Neuronal stem cell (in vitro differentiated cells): ENCODE data around the gene KIAA1671.
A peak's percentile ranks its signal among the peaks of the same experiment; 100 is the strongest.

ENCODE experiments used
- DNase-seq: peaks from one replicate; pipeline ENCODE4 v3.0.0-alpha.2; 2013; ENCODE audit warnings: low spot score
- H2AFZ ChIP-seq: one replicate; pipeline ENCODE4 v1.6.1; 2013; ENCODE audit warnings: mild to moderate bottlenecking, low read length, inconsistent platforms
- H2AK5ac ChIP-seq: 2 replicates; pipeline ENCODE4 v1.6.1; 2013; ENCODE audit warnings: low read depth, mild to moderate bottlenecking, inconsistent platforms, low read length, moderate library complexity, mixed read lengths
- H2BK120ac ChIP-seq: 2 replicates; pipeline ENCODE4 v1.6.1; 2013; ENCODE audit warnings: low read depth, mild to moderate bottlenecking, inconsistent platforms, low read length, moderate library complexity, mixed read lengths
- H2BK12ac ChIP-seq: one replicate; pipeline ENCODE4 v1.6.1; 2013; ENCODE audit warnings: low read length, inconsistent platforms
- H2BK15ac ChIP-seq: 2 replicates; pipeline ENCODE4 v1.6.1; 2013; ENCODE audit warnings: mild to moderate bottlenecking, low read length, inconsistent platforms, mixed read lengths
- H2BK5ac ChIP-seq: one replicate; pipeline ENCODE4 v1.6.1; 2013; ENCODE audit warnings: inconsistent platforms, mild to moderate bottlenecking, low read length, moderate library complexity
- H3K14ac ChIP-seq: one replicate; pipeline ENCODE4 v1.6.1; 2013; ENCODE audit warnings: low read length, inconsistent platforms
- H3K18ac ChIP-seq: 2 replicates; pipeline ENCODE4 v1.6.1; 2013; ENCODE audit warnings: low read length, inconsistent platforms
- H3K23ac ChIP-seq: 2 replicates; pipeline ENCODE4 v1.6.1; 2013; ENCODE audit warnings: low read depth, mild to moderate bottlenecking, mixed read lengths, low read length, inconsistent platforms; ENCODE audit not compliant: poor library complexity
- H3K27ac ChIP-seq: replicated peaks from 3 replicates; pipeline ENCODE4 v1.5.1; 2013; ENCODE audit warnings: low read length, inconsistent platforms
- H3K27me3 ChIP-seq, 3 experiments: 2 replicates each; pipeline ENCODE4 v1.6.1; 2013; ENCODE audit warnings: low read length in 3 of 3, mild to moderate bottlenecking in 2 of 3, inconsistent platforms in 1 of 3, low read depth in 1 of 3, mixed read lengths in 1 of 3, moderate library complexity in 1 of 3; ENCODE audit not compliant: control insufficient read depth in 3 of 3, insufficient read depth in 3 of 3
- H3K36me3 ChIP-seq, 2 donors: replicated peaks in 1 of 2; 2 replicates each; pipeline ENCODE4 v1.6.1; 2013; ENCODE audit warnings: low read length in 2 of 2; ENCODE audit not compliant: control insufficient read depth in 2 of 2, insufficient read depth in 2 of 2
- H3K4ac ChIP-seq: 2 replicates; pipeline ENCODE4 v1.6.1; 2013; ENCODE audit warnings: inconsistent platforms, mild to moderate bottlenecking, low read length, moderate library complexity
- H3K4me1 ChIP-seq, 2 donors: 1 replicate in 1 of 2; 2 replicates in 1 of 2; pipeline ENCODE4 v1.6.1; 2013; ENCODE audit warnings: low read length in 2 of 2, low read depth in 1 of 2; ENCODE audit not compliant: control insufficient read depth in 2 of 2, insufficient read depth in 1 of 2
- H3K4me2 ChIP-seq: one replicate; pipeline ENCODE4 v1.6.1; 2013; ENCODE audit warnings: mild to moderate bottlenecking, low read length, inconsistent platforms; ENCODE audit not compliant: insufficient read depth, poor library complexity, severe bottlenecking
- H3K4me3 ChIP-seq, 2 donors: 2 replicates each; pipeline ENCODE4 v1.5.1; 2013; ENCODE audit warnings: low read length in 2 of 2, mild to moderate bottlenecking in 2 of 2, inconsistent platforms in 1 of 2, moderate library complexity in 1 of 2
- H3K79me1 ChIP-seq: one replicate; pipeline ENCODE4 v1.6.1; 2013; ENCODE audit warnings: low read depth, mild to moderate bottlenecking, inconsistent platforms, low read length, moderate library complexity
- H3K9ac ChIP-seq: one replicate; pipeline ENCODE4 v1.6.1; 2013; ENCODE audit warnings: mild to moderate bottlenecking, low read depth, low read length, inconsistent platforms; ENCODE audit not compliant: poor library complexity
- H3K9me3 ChIP-seq, 2 donors: replicated peaks in 1 of 2; 2 replicates each; pipeline versions ENCODE3 to v1.6.1; 2013; ENCODE audit warnings: low read length in 2 of 2, mild to moderate bottlenecking in 2 of 2, inconsistent platforms in 1 of 2, low read depth in 1 of 2, mixed read lengths in 1 of 2, moderate library complexity in 1 of 2; ENCODE audit not compliant: control insufficient read depth in 2 of 2, insufficient read depth in 1 of 2
- H4K8ac ChIP-seq: one replicate; pipeline ENCODE4 v1.6.1; 2013; ENCODE audit warnings: low read depth, mild to moderate bottlenecking, inconsistent platforms, low read length, moderate library complexity
- H4K91ac ChIP-seq: one replicate; pipeline ENCODE4 v1.6.1; 2013; ENCODE audit warnings: low read length, low read depth, mild to moderate bottlenecking, inconsistent platforms; ENCODE audit not compliant: poor library complexity
- WGBS, 2 donors: extraction: QIAGEN DNeasy Blood & Tissue Kit; methylation state at CpG; one replicate each; pipeline ENCODE4 v1.1.7; 2013; ENCODE audit warnings: missing lambda C conversion rate in 2 of 2, mixed read lengths in 1 of 2; ENCODE audit not compliant: insufficient read length in 2 of 2, insufficient replicate concordance in 1 of 2; ENCODE audit errors: extremely low coverage in 2 of 2; 5-methylcytosine and 5-hydroxymethylcytosine counted together

Gene KIAA1671

GRCh38 chr22:24961217-24961844 is 8.8 kb downstream of the KIAA1671 start:
- Histone ChIP-seq H3K4ac (no peak overlapping the region), H3K36me3 (peaks cover 2 to 5% of the 10 kb centered on the region in 2 donors), H3K4me3 (no peak overlapping the region), H3K27ac (no peak overlapping the region), H2BK5ac (no peak overlapping the region), H3K23ac (no peak overlapping the region), H3K4me2 (no peak overlapping the region), H4K91ac (no peak overlapping the region), H2AK5ac (no peak overlapping the region), H2BK15ac (no peak overlapping the region), H3K9me3 (no peaks in the 10 kb centered on the region), H2AFZ (no peak overlapping the region), H3K14ac (no peak overlapping the region), H3K9ac (no peak overlapping the region), H3K27me3 (no peaks in the 10 kb centered on the region), H2BK120ac (no peak overlapping the region), H2BK12ac (no peak overlapping the region), H3K4me1 (peaks cover 0 to 2% of the 10 kb centered on the region in 2 donors), H3K79me1 (peaks cover 10% of the 10 kb centered on the region), H3K18ac (no peak overlapping the region), H4K8ac (no peak overlapping the region)
- no CpG with 5 or more reads among the region's 11 CpGs for WGBS, 2 donors
- no peak for DNase-seq

- Histone ChIP-seq H2AK5ac (no peak overlapping the region), H2AFZ (no peak overlapping the region), H2BK12ac (no peak overlapping the region), H3K18ac (no peak overlapping the region), H3K9ac (no peak overlapping the region), H3K4me1 (peaks cover 0 to 2% of the 10 kb centered on the region in 2 donors), H4K91ac (no peak overlapping the region), H2BK15ac (no peak overlapping the region), H3K79me1 (peaks cover 8% of the 10 kb centered on the region), H3K4me3 (no peak overlapping the region), H3K9me3 (no peaks in the 10 kb centered on the region), H3K14ac (no peak overlapping the region), H4K8ac (no peak overlapping the region), H3K27ac (no peak overlapping the region), H3K36me3 (peaks cover 2 to 5% of the 10 kb centered on the region in 2 donors), H3K23ac (no peak overlapping the region), H3K4ac (no peak overlapping the region), H3K27me3 (no peaks in the 10 kb centered on the region), H2BK5ac (no peak overlapping the region), H2BK120ac (no peak overlapping the region), H3K4me2 (no peak overlapping the region)
- no peak for DNase-seq
- WGBS, 2 donors: no CpG with 5 or more reads among the region's 8 CpGs
Measured at GRCh38 chr22:24962094-24962493, 9.6 kb downstream of the KIAA1671 start.

- H2BK12ac ChIP-seq: no peak overlapping the region
- H3K79me1 ChIP-seq: peaks cover 7% of the 10 kb centered on the region
- H2BK15ac ChIP-seq: no peak overlapping the region
- no CpG with 5 or more reads among the region's 11 CpGs for WGBS, 2 donors
- no peak overlapping the region for H3K27ac ChIP-seq
- H2AFZ ChIP-seq: no peak overlapping the region
- H3K4me2 ChIP-seq: no peak overlapping the region
- H3K23ac ChIP-seq: no peak overlapping the region
- no peak overlapping the region for H3K4me3 ChIP-seq
- H4K8ac ChIP-seq: no peak overlapping the region
- no peak overlapping the region for H4K91ac ChIP-seq
- H3K18ac ChIP-seq: no peak overlapping the region
- DNase-seq: no peak
- H2AK5ac ChIP-seq: peak overlapping the region; percentile 1
- peak overlapping the region; percentile 24 for H3K9ac ChIP-seq
- H3K9me3 ChIP-seq: no peaks in the 10 kb centered on the region
- no peak overlapping the region for H3K4ac ChIP-seq
- H3K27me3 ChIP-seq: no peaks in the 10 kb centered on the region
- H2BK5ac ChIP-seq: no peak overlapping the region
- H3K4me1 ChIP-seq: peaks cover 0 to 2% of the 10 kb centered on the region in 2 donors
- no peak overlapping the region for H3K14ac ChIP-seq
- H2BK120ac ChIP-seq: no peak overlapping the region
- peaks cover 2 to 5% of the 10 kb centered on the region in 2 donors for H3K36me3 ChIP-seq
Measured at GRCh38 chr22:24962835-24963234, 10.3 kb downstream of the KIAA1671 start.

GRCh38 chr22:24964441-24964840 is 11.9 kb downstream of the KIAA1671 start:
- Histone ChIP-seq H4K8ac (no peak overlapping the region), H3K27ac (no peak overlapping the region), H3K9me3 (no peaks in the 10 kb centered on the region), H3K23ac (no peak overlapping the region), H2BK15ac (no peak overlapping the region), H3K14ac (no peak overlapping the region), H3K36me3 (peaks cover 2 to 5% of the 10 kb centered on the region in 2 donors), H4K91ac (no peak overlapping the region), H3K9ac (no peak overlapping the region), H2BK5ac (no peak overlapping the region), H3K4me3 (no peak overlapping the region), H3K4me1 (peaks cover 1 to 4% of the 10 kb centered on the region in 2 donors), H3K27me3 (no peaks in the 10 kb centered on the region), H3K79me1 (peaks cover 7% of the 10 kb centered on the region), H3K4me2 (no peak overlapping the region), H3K18ac (no peak overlapping the region), H2BK12ac (no peak overlapping the region), H2AK5ac (no peak overlapping the region), H2BK120ac (no peak overlapping the region), H3K4ac (no peak overlapping the region), H2AFZ (no peak overlapping the region)
- no CpG with 5 or more reads among the region's 3 CpGs for WGBS, 2 donors
- DNase-seq: no peak
